ENCODE measurements around the gene ARHGAP26. TPM values are rescaled to one million over a fixed set of nuclear protein-coding genes. Genes with fewer than 3 reads are reported as not detected.

ARHGAP26 gene
- total and polyA plus RNA-seq, 7 experiments from 2014 or later = 10.5 to 123 (median 22.7) TPM

DNA sequence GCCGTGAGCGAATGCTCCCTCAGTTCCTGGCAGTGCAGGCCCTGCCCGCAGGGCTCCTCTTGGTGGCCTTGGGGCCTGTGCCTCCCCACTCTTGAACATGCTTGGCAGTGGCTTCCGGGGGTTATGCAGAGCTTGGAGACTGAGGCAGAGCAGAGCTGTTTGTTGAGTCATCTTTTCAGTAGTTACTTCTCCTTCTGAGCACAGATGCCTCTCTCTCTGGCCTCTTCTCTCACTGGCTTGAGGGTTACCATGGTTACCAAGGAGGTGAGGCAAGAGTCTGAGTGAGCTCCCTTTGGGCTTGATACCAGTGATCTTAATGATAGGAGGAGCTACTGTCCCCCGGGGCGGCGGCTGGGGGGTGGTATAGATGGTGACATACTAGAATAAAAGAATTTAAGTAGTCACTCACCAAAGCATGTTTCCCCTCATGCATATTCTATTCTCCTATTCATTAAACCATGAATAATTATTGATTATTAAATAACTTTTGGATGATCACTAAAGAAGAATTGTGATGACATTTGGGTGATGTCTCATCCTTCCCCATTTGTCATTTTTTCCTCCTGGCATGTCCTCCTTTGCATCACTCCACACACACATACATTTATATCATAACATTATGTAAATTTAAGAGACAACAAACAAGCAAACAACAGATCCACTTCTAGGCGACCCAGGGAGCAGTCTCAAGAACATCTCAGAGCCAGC, 111.1 kb downstream of the ARHGAP26 start:
- Mint-ChIP-seq H3K4me3 (no peak overlapping the region), H3K4me1 (peaks cover 0 to 11% (median 5%) of the 10 kb centered on the region in 7 donors), H3K27me3 (no peaks in the 10 kb centered on the region), H3K27ac (no peak overlapping the region), H3K36me3 (peaks cover 0 to 27% (median 0%) of the 10 kb centered on the region in 5 donors), H3K9me3 (no peaks in the 10 kb centered on the region)
- H3K4me3 ChIP-seq (ENCODE audit: low read length) = no peak overlapping the region
- peaks cover 0 to 13% (median 6%) of the 10 kb centered on the region in 3 experiments for H3K36me3 ChIP-seq (ENCODE audit: control insufficient read depth in 2 of 3, insufficient read depth in 3 of 3, low read length in 3 of 3)
- H3K27ac ChIP-seq (ENCODE audit: low read depth, low read length) = no peak overlapping the region
- no peaks in the 10 kb centered on the region for H3K27me3 ChIP-seq (ENCODE audit: control insufficient read depth in 2 of 2, insufficient read depth in 2 of 2, low read length in 2 of 2)
- peak; percentile 84 for ATAC-seq
- POLR2A ChIA-PET = interaction anchor here (0.6 kb wide), 1 partner anchor 1301 kb away, joined by 5 read pairs; no protein-coding TSS in a partner anchor
- peaks cover 0 to 3% of the 10 kb centered on the region in 2 donors for H3K4me1 ChIP-seq (ENCODE audit: control insufficient read depth in 2 of 2, insufficient read depth in 2 of 2, low read length in 2 of 2)
- intact Hi-C loops (cut with micrococcal nuclease) = loop anchor here (2.0 to 5.0 kb wide), 3 partner anchors 226 to 729 kb away; no protein-coding TSS in a partner anchor
- CTCF ChIA-PET = interaction anchor here (0.7 to 13.1 kb wide), 15 partner anchors 10 to 173 kb away, joined by 3 to 178 read pairs (median 4); partner anchors contain the start of gene ARHGAP26
- no peak for DNase-seq
- H3K9me3 ChIP-seq (ENCODE audit: control insufficient read depth in 2 of 3, low read length in 3 of 3) = no peaks in the 10 kb centered on the region

GRCh38 chr5:142881784-142882126, 111.6 kb downstream of the ARHGAP26 start:
- no peak overlapping the region for H3K4me3 Mint-ChIP-seq
- no peak overlapping the region for H3K4me3 ChIP-seq (ENCODE audit: low read length)
- ATAC-seq (no peak), DNase-seq (no peak)
- H3K27me3 Mint-ChIP-seq = no peaks in the 10 kb centered on the region
- intact Hi-C loops (cut with micrococcal nuclease) = loop anchor here (2.0 to 5.0 kb wide), 3 partner anchors 227 to 729 kb away; no protein-coding TSS in a partner anchor
- H3K4me1 ChIP-seq (ENCODE audit: control insufficient read depth in 2 of 2, insufficient read depth in 2 of 2, low read length in 2 of 2) = peaks cover 0 to 3% of the 10 kb centered on the region in 2 donors
- H3K36me3 ChIP-seq (ENCODE audit: control insufficient read depth in 2 of 3, insufficient read depth in 3 of 3, low read length in 3 of 3) = peaks cover 0 to 13% (median 6%) of the 10 kb centered on the region in 3 experiments
- peaks cover 0 to 11% (median 5%) of the 10 kb centered on the region in 7 donors for H3K4me1 Mint-ChIP-seq
- ChIA-PET CTCF (interaction anchor here (0.9 to 13.1 kb wide), 4 partner anchors 132 to 169 kb away, joined by 3 to 178 read pairs (median 12); no protein-coding TSS in a partner anchor), POLR2A (interaction anchor here (0.5 kb wide), 1 partner anchor 1288 kb away, joined by 3 read pairs; no protein-coding TSS in a partner anchor)
- H3K9me3 ChIP-seq (ENCODE audit: control insufficient read depth in 2 of 3, low read length in 3 of 3) = no peaks in the 10 kb centered on the region
- no peak overlapping the region for H3K27ac ChIP-seq (ENCODE audit: low read depth, low read length)
- H3K27ac Mint-ChIP-seq = no peak overlapping the region
- H3K27me3 ChIP-seq (ENCODE audit: control insufficient read depth in 2 of 2, insufficient read depth in 2 of 2, low read length in 2 of 2) = no peaks in the 10 kb centered on the region
- peaks cover 0 to 27% (median 0%) of the 10 kb centered on the region in 5 donors for H3K36me3 Mint-ChIP-seq
- H3K9me3 Mint-ChIP-seq = no peaks in the 10 kb centered on the region

- no peak overlapping the region for H3K27ac ChIP-seq (ENCODE audit: low read depth, low read length)
- H3K9me3 Mint-ChIP-seq = no peaks in the 10 kb centered on the region
- H3K36me3 Mint-ChIP-seq = peaks cover 0 to 27% (median 0%) of the 10 kb centered on the region in 5 donors
- no peaks in the 10 kb centered on the region for H3K27me3 Mint-ChIP-seq
- H3K4me3 ChIP-seq (ENCODE audit: low read length) = no peak overlapping the region
- intact Hi-C loops (cut with micrococcal nuclease) = loop anchor here (5.0 kb wide), 1 partner anchor 731 kb away; no protein-coding TSS in a partner anchor
- H3K4me1 ChIP-seq (ENCODE audit: control insufficient read depth in 2 of 2, insufficient read depth in 2 of 2, low read length in 2 of 2) = peaks cover 0 to 6% of the 10 kb centered on the region in 2 donors
- no peak overlapping the region for H3K27ac Mint-ChIP-seq
- DNase-seq (no peak), ATAC-seq (no peak)
- H3K4me3 Mint-ChIP-seq = no peak overlapping the region
- peaks cover 0 to 13% (median 6%) of the 10 kb centered on the region in 3 experiments for H3K36me3 ChIP-seq (ENCODE audit: control insufficient read depth in 2 of 3, insufficient read depth in 3 of 3, low read length in 3 of 3)
- no peaks in the 10 kb centered on the region for H3K27me3 ChIP-seq (ENCODE audit: control insufficient read depth in 2 of 2, insufficient read depth in 2 of 2, low read length in 2 of 2)
- POLR2A ChIA-PET = no interaction called here
- CTCF ChIA-PET = interaction anchor here (0.6 to 13.1 kb wide), 6 partner anchors 8 to 1211 kb away, joined by 3 to 178 read pairs (median 6); no protein-coding TSS in a partner anchor
- no peaks in the 10 kb centered on the region for H3K9me3 ChIP-seq (ENCODE audit: control insufficient read depth in 2 of 3, low read length in 3 of 3)
- H3K4me1 Mint-ChIP-seq = peaks cover 0 to 11% (median 5%) of the 10 kb centered on the region in 7 donors
These were observed 112.8 kb downstream of the ARHGAP26 start for GRCh38 chr5:142883025-142883424.

- no peak for DNase-seq
- Histone ChIP-seq H3K4me1 (ENCODE audit: control insufficient read depth in 2 of 2, insufficient read depth in 2 of 2, low read length in 2 of 2) (peaks cover 0 to 8% of the 10 kb centered on the region in 2 donors), H3K27ac (ENCODE audit: low read depth, low read length) (no peak overlapping the region), H3K4me3 (ENCODE audit: low read length) (no peak overlapping the region), H3K36me3 (ENCODE audit: control insufficient read depth in 2 of 3, insufficient read depth in 3 of 3, low read length in 3 of 3) (peaks cover 0 to 13% (median 6%) of the 10 kb centered on the region in 3 experiments), H3K27me3 (ENCODE audit: control insufficient read depth in 2 of 2, insufficient read depth in 2 of 2, low read length in 2 of 2) (no peaks in the 10 kb centered on the region), H3K9me3 (ENCODE audit: control insufficient read depth in 2 of 3, low read length in 3 of 3) (no peaks in the 10 kb centered on the region)
- POLR2A ChIA-PET = interaction anchor here (0.7 kb wide), 1 partner anchor 150 kb away, joined by 4 read pairs; no protein-coding TSS in a partner anchor
- Mint-ChIP-seq H3K9me3 (no peaks in the 10 kb centered on the region), H3K4me3 (no peak overlapping the region), H3K27me3 (no peaks in the 10 kb centered on the region), H3K4me1 (peaks cover 0 to 11% (median 5%) of the 10 kb centered on the region in 7 donors), H3K27ac (no peak overlapping the region), H3K36me3 (peaks cover 0 to 27% (median 0%) of the 10 kb centered on the region in 5 donors)
- CTCF ChIA-PET = interaction anchor here (0.6 to 13.1 kb wide), 4 partner anchors 8 to 170 kb away, joined by 5 to 178 read pairs (median 10); no protein-coding TSS in a partner anchor
- intact Hi-C loops (cut with micrococcal nuclease) = loop anchor here (5.0 kb wide), 1 partner anchor 731 kb away; no protein-coding TSS in a partner anchor
- ATAC-seq = no peak
These were observed 113.3 kb downstream of the ARHGAP26 start for GRCh38 chr5:142883438-142883837.

DNA sequence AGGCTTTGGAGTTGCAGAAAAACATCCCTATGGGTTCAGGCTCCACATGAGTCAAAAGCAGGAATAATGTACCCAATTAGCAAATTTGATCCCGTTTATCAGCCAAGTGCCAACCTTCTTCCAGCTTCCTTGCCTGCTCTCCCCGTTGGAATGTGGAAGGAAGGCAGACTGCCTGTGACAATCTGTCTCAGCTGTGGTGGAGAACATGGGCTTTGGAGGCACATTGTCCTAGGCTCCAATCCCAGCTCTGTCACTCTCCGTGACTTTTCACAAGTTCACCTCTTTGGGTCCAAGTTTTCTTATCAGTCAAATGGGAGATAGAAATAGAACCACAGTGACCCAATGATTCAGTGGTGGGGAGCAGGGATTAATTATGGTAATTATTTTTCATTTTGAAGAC, 113.9 kb downstream of the ARHGAP26 start:
- H3K27ac Mint-ChIP-seq = peak overlapping the region in 1 of 9 donors; percentile 13
- POLR2A ChIA-PET = interaction anchor here (0.7 kb wide), 1 partner anchor 151 kb away, joined by 4 read pairs; no protein-coding TSS in a partner anchor

GRCh38 chr5:142886211-142886610, 116.0 kb downstream of the ARHGAP26 start:
- peaks cover 0 to 16% (median 5%) of the 10 kb centered on the region in 7 donors for H3K4me1 Mint-ChIP-seq
- Histone ChIP-seq H3K27ac (ENCODE audit: low read depth, low read length) (no peak overlapping the region), H3K4me3 (ENCODE audit: low read length) (no peak overlapping the region), H3K27me3 (ENCODE audit: control insufficient read depth in 2 of 2, insufficient read depth in 2 of 2, low read length in 2 of 2) (no peaks in the 10 kb centered on the region), H3K9me3 (ENCODE audit: control insufficient read depth in 2 of 3, low read length in 3 of 3) (no peaks in the 10 kb centered on the region), H3K36me3 (ENCODE audit: control insufficient read depth in 2 of 3, insufficient read depth in 3 of 3, low read length in 3 of 3) (peaks cover 0 to 9% (median 6%) of the 10 kb centered on the region in 3 experiments), H3K4me1 (ENCODE audit: control insufficient read depth in 2 of 2, insufficient read depth in 2 of 2, low read length in 2 of 2) (peaks cover 0 to 8% of the 10 kb centered on the region in 2 donors)
- ATAC-seq (no peak), DNase-seq (no peak)
- H3K4me3 Mint-ChIP-seq = no peak overlapping the region
- peaks cover 0 to 27% (median 0%) of the 10 kb centered on the region in 5 donors for H3K36me3 Mint-ChIP-seq
- H3K9me3 Mint-ChIP-seq = no peaks in the 10 kb centered on the region
- ChIA-PET CTCF (interaction anchor here (1.3 to 13.1 kb wide), 7 partner anchors 11 to 173 kb away, joined by 3 to 178 read pairs (median 12); no protein-coding TSS in a partner anchor), POLR2A (no interaction called here)
- no peak overlapping the region for H3K27ac Mint-ChIP-seq
- no peaks in the 10 kb centered on the region for H3K27me3 Mint-ChIP-seq
- intact Hi-C loops (cut with micrococcal nuclease) = no loop called here

More for the DNA sequence above, 113.9 kb downstream of the ARHGAP26 start:
- no peaks in the 10 kb centered on the region for H3K9me3 ChIP-seq (ENCODE audit: control insufficient read depth in 2 of 3, low read length in 3 of 3)
- H3K27ac ChIP-seq (ENCODE audit: low read depth, low read length) = no peak overlapping the region
- Mint-ChIP-seq H3K36me3 (peaks cover 0 to 27% (median 0%) of the 10 kb centered on the region in 5 donors), H3K4me3 (no peak overlapping the region), H3K4me1 (peaks cover 0 to 11% (median 5%) of the 10 kb centered on the region in 7 donors), H3K9me3 (no peaks in the 10 kb centered on the region), H3K27me3 (no peaks in the 10 kb centered on the region)
- no peak for DNase-seq
- H3K36me3 ChIP-seq (ENCODE audit: control insufficient read depth in 2 of 3, insufficient read depth in 3 of 3, low read length in 3 of 3) = peaks cover 0 to 13% (median 6%) of the 10 kb centered on the region in 3 experiments
- ATAC-seq = no peak
- CTCF ChIA-PET = interaction anchor here (0.8 to 13.1 kb wide), 4 partner anchors 7 to 228 kb away, joined by 3 to 178 read pairs (median 10); no protein-coding TSS in a partner anchor
- H3K27me3 ChIP-seq (ENCODE audit: control insufficient read depth in 2 of 2, insufficient read depth in 2 of 2, low read length in 2 of 2) = no peaks in the 10 kb centered on the region
- intact Hi-C loops (cut with micrococcal nuclease) = loop anchor here (5.0 kb wide), 1 partner anchor 732 kb away; no protein-coding TSS in a partner anchor
- peaks cover 0 to 8% of the 10 kb centered on the region in 2 donors for H3K4me1 ChIP-seq (ENCODE audit: control insufficient read depth in 2 of 2, insufficient read depth in 2 of 2, low read length in 2 of 2)
- no peak overlapping the region for H3K4me3 ChIP-seq (ENCODE audit: low read length)

Data from naive thymus-derived CD4-positive, alpha-beta T cell (primary cell).